ENCODE results near the gene UBIAD1. TPM values are rescaled to one million over a fixed set of nuclear protein-coding genes. Genes with fewer than 3 reads are reported as not detected.

Gene UBIAD1
- total RNA-seq, 3 donors from 2014 or later (not counting 1 experiment from before 2014, with no cell fraction given) = 21.2 to 22.1 (median 21.7) TPM

GRCh38 chr1:11289064-11289463 is 16.1 kb downstream of the UBIAD1 start:
- no peaks in the 10 kb centered on the region for H3K4me1 ChIP-seq (ENCODE audit: control insufficient read depth, insufficient read depth, low read length)

DNA sequence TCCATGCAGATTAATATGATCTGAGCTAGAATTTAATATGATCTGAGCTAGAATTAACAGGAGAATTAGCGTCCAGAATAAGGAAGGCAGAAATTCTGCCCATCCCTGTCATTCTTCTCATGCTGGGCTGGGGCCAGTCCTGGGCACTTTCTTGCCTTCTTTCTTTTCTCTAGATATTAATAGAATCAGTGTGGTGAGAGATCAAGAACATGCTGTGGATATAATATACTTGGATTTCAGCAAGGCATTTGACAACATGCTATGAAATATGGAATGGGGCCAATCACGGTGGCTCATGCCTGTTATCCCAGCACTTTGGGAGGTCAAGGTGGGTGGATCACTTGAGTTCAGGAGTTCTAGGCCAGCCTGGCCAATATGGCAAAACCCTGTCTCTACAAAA is 18.1 kb downstream of the UBIAD1 start:
- Mint-ChIP-seq H3K4me1 (peaks cover 0 to 8% of the 10 kb centered on the region in 2 donors), H3K27ac (no peak overlapping the region), H3K9me3 (no peaks in the 10 kb centered on the region), H3K4me3 (no peak overlapping the region), H3K27me3 (ENCODE audit: low read depth in 2 of 2) (no peaks in the 10 kb centered on the region), H3K36me3 (no peaks in the 10 kb centered on the region)
- TF ChIP-seq CTCF (IDR thresholded peaks at IDR 0.05) = no peak
- 100% methylated on average over 2 of the region's 2 CpGs for WGBS (ENCODE audit: insufficient coverage)
- DNase-seq (no peak), ATAC-seq (no peak)
- H3K9me3 ChIP-seq (ENCODE audit: control insufficient read depth, insufficient read depth, low read length) = no peaks in the 10 kb centered on the region
- intact Hi-C loops (cut with micrococcal nuclease) = no loop called here
- H3K27ac ChIP-seq (ENCODE audit: low read length) = no peak overlapping the region
- H3K4me3 ChIP-seq (ENCODE audit: low read length) = no peak overlapping the region
- no peaks in the 10 kb centered on the region for H3K27me3 ChIP-seq (ENCODE audit: control insufficient read depth, insufficient read depth, low read length)
- H3K36me3 ChIP-seq (ENCODE audit: control insufficient read depth, insufficient read depth, low read length) = peaks cover 40% of the 10 kb centered on the region
- no peaks in the 10 kb centered on the region for H3K4me1 ChIP-seq (ENCODE audit: control insufficient read depth, insufficient read depth, low read length)

More at GRCh38 chr1:11289064-11289463, 16.1 kb downstream of the UBIAD1 start:
- no peak overlapping the region for H3K4me3 Mint-ChIP-seq
- H3K27me3 Mint-ChIP-seq (ENCODE audit: low read depth in 2 of 2) = no peaks in the 10 kb centered on the region
- Histone ChIP-seq H3K36me3 (ENCODE audit: control insufficient read depth, insufficient read depth, low read length) (peaks cover 38% of the 10 kb centered on the region), H3K27me3 (ENCODE audit: control insufficient read depth, insufficient read depth, low read length) (no peaks in the 10 kb centered on the region), H3K9me3 (ENCODE audit: control insufficient read depth, insufficient read depth, low read length) (no peaks in the 10 kb centered on the region), H3K4me3 (ENCODE audit: low read length) (no peak overlapping the region), H3K27ac (ENCODE audit: low read length) (no peak overlapping the region)
- H3K27ac Mint-ChIP-seq = no peak overlapping the region
- no peaks in the 10 kb centered on the region for H3K36me3 Mint-ChIP-seq
- no peak for DNase-seq
- intact Hi-C loops (cut with micrococcal nuclease) = no loop called here
- H3K9me3 Mint-ChIP-seq = no peaks in the 10 kb centered on the region
- no peak for TF ChIP-seq CTCF (IDR thresholded peaks at IDR 0.05)
- WGBS (ENCODE audit: insufficient coverage) = 97% methylated on average over 5 of the region's 5 CpGs
- peaks cover 0 to 16% of the 10 kb centered on the region in 2 donors for H3K4me1 Mint-ChIP-seq
- ATAC-seq = no peak

- Histone ChIP-seq H3K27me3 (ENCODE audit: control insufficient read depth, insufficient read depth, low read length) (no peaks in the 10 kb centered on the region), H3K4me3 (ENCODE audit: low read length) (no peak overlapping the region)
- H3K4me3 Mint-ChIP-seq = no peak overlapping the region
These were observed 20.9 kb downstream of the UBIAD1 start for GRCh38 chr1:11293856-11294255.

More at GRCh38 chr1:11293856-11294255, 20.9 kb downstream of the UBIAD1 start:
- H3K27ac Mint-ChIP-seq = no peak overlapping the region
- H3K36me3 ChIP-seq (ENCODE audit: control insufficient read depth, insufficient read depth, low read length) = peaks cover 27% of the 10 kb centered on the region
- TF ChIP-seq CTCF (IDR thresholded peaks at IDR 0.05) = no peak
- peaks cover 0 to 8% of the 10 kb centered on the region in 2 donors for H3K4me1 Mint-ChIP-seq
- no peaks in the 10 kb centered on the region for H3K9me3 Mint-ChIP-seq
- no peaks in the 10 kb centered on the region for H3K27me3 Mint-ChIP-seq (ENCODE audit: low read depth in 2 of 2)
- intact Hi-C loops (cut with micrococcal nuclease) = no loop called here
- ATAC-seq = no peak
- H3K36me3 Mint-ChIP-seq = no peaks in the 10 kb centered on the region
- no peaks in the 10 kb centered on the region for H3K4me1 ChIP-seq (ENCODE audit: control insufficient read depth, insufficient read depth, low read length)
- H3K27ac ChIP-seq (ENCODE audit: low read length) = no peak overlapping the region
- DNase-seq = no peak
- 97% methylated on average over 6 of the region's 6 CpGs for WGBS (ENCODE audit: insufficient coverage)
- H3K9me3 ChIP-seq (ENCODE audit: control insufficient read depth, insufficient read depth, low read length) = no peaks in the 10 kb centered on the region

Data from natural killer cell (primary cell).